ENCODE data around the gene ABCB8. TPM values are rescaled to one million over a fixed set of nuclear protein-coding genes. Genes with fewer than 3 reads are reported as not detected.
A peak's percentile ranks its signal among the peaks of the same experiment; 100 is the strongest.
"Not testable (repeated sequence)": the region's sequence is repeated elsewhere in the genome, so short reads cannot be mapped to it uniquely, and the experiment has no call there.

Gene ABCB8
- polyA plus RNA-seq, 1 of the 3 experiments (the other 2 are of a cell fraction) = 36.0 TPM

GRCh38 chr7:151025924-151026671 lies 2.2 kb upstream of the ABCB8 start:
- POLR2A ChIA-PET = no interaction called here
- TF ChIP-seq EZH2phosphoT487 (IDR thresholded peaks at IDR 0.05; ENCODE audit: borderline replicate concordance, low read depth) = no peak
- TF ChIP-seq RAD21 (IDR thresholded peaks at IDR 0.05; ENCODE audit: low read length) = no peak
- no peak for DNase-seq
- H3K9ac ChIP-seq = no peak overlapping the region
- no peaks in the 10 kb centered on the region for H4K20me1 ChIP-seq (ENCODE audit: insufficient read depth)
- no peaks in the 10 kb centered on the region for H3K9me2 ChIP-seq
- no peak overlapping the region for H3K27ac ChIP-seq (ENCODE audit: low read depth in 2 of 2, low read length in 1 of 2)
- H3K9me3 ChIP-seq = no peaks in the 10 kb centered on the region
- H3K36me3 ChIP-seq (replicated peaks in 1 of 2; ENCODE audit: control insufficient read depth in 1 of 2, insufficient read depth in 2 of 2, low read length in 1 of 2) = peaks cover 0 to under 1% of the 10 kb centered on the region in 2 experiments
- no peak overlapping the region for H3K4me2 ChIP-seq
- H3K27me3 ChIP-seq (ENCODE audit: insufficient read depth) = peaks cover 5% of the 10 kb centered on the region; the same call in 1 of the 2 replicates
- H3F3A ChIP-seq (replicated peaks; ENCODE audit: insufficient read depth) = peaks cover 5% of the 10 kb centered on the region
- WGBS (ENCODE audit: low lambda C conversion rate) = 66% methylated on average over 4 of the region's 4 CpGs
- H2AFZ ChIP-seq (ENCODE audit: low read depth) = no peak overlapping the region
- CTCF ChIA-PET = interaction anchor here (0.7 to 6.4 kb wide), 6 partner anchors 8 to 86 kb away, joined by 3 to 73 read pairs (median 4); no protein-coding TSS in a partner anchor
- peaks cover 26% of the 10 kb centered on the region for H3K79me2 ChIP-seq (ENCODE audit: insufficient read depth)
- peaks cover 7 to 10% of the 10 kb centered on the region in 2 experiments; a peak in 2 of 4 replicates for H3K4me1 ChIP-seq (ENCODE audit: control insufficient read depth in 1 of 2, insufficient read depth in 2 of 2, low read depth in 1 of 2, low read length in 1 of 2)
- no peak overlapping the region for H3K4me3 ChIP-seq (ENCODE audit: low read depth in 2 of 2, low read length in 1 of 2)

DNA sequence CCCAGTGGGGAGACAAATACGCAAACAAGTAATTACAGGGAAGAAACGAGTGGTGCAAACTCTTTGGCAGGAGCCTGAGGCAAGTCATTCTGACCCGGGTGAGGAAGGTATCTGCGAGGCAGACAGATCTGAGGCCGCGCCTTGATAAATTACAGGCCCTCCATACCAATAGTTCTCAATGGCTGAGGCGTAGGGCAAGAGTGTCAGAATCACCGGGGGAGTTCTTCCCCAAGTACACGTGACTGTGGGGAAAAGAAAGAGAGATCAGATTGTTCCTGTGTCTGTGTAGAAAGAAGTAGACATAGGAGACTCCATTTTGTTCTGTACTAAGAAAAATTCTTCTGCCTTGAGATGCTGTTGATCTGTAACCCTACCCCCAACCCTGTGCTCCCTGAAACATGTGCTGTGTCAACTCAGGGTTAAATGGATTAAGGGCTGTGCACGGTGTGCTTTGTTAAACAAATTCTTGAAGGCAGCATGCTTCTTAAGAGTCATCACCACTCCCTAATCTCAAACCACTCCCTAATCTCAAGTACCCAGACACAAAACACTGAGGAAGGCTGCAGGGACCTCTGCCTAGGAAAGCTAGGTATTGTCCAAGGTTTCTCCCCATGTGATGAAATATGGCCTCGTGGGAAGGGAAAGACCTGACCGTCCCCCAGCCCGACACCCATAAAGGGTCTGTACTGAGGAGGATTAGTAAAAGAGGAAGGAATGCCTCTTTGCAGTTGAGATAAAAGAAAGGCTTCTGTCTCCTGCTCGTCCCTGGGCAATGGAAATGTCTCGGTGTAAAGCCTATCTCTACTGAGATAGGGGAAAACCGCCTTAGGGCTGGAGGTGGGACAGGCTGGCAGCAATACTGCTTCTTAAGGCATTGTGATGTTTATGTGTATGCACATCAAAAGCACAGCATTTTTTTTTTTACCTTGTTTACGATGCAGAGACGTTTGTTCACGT lies 1.2 kb upstream of the ABCB8 start:
- not testable (repeated sequence) for DNase-seq; H3K27me3 ChIP-seq (ENCODE audit: insufficient read depth); H3K9me3 ChIP-seq; H3K9me2 ChIP-seq; H3K27ac ChIP-seq (ENCODE audit: low read depth in 2 of 2, low read length in 1 of 2); H4K20me1 ChIP-seq (ENCODE audit: insufficient read depth); H3F3A ChIP-seq (replicated peaks; ENCODE audit: insufficient read depth); H3K4me1 ChIP-seq (ENCODE audit: control insufficient read depth in 1 of 2, insufficient read depth in 2 of 2, low read depth in 1 of 2, low read length in 1 of 2); H3K36me3 ChIP-seq (replicated peaks in 1 of 2; ENCODE audit: control insufficient read depth in 1 of 2, insufficient read depth in 2 of 2, low read length in 1 of 2); H3K9ac ChIP-seq
- Histone ChIP-seq H2AFZ (ENCODE audit: low read depth) (peak overlapping the region; percentile 98; the same call in 1 of the 2 replicates), H3K4me2 (peak overlapping the region; percentile 89; the same call in 1 of the 2 replicates), H3K4me3 (ENCODE audit: low read depth in 2 of 2, low read length in 1 of 2) (peak overlapping the region; percentile 84 to 85; a peak in 3 of 4 replicates), H3K79me2 (ENCODE audit: insufficient read depth) (peaks cover 35% of the 10 kb centered on the region)
- ChIA-PET CTCF (interaction anchor here (0.8 to 6.4 kb wide), 8 partner anchors 9 to 85 kb away, joined by 3 to 73 read pairs (median 12); partner anchors contain the start of gene AGAP3), POLR2A (interaction anchor here (1.1 to 1.9 kb wide), 7 partner anchors 8 to 206 kb away, joined by 4 to 15 read pairs (median 7); partner anchors contain the start of genes ABCF2 and CHPF2)
- WGBS (ENCODE audit: low lambda C conversion rate) = 73% methylated on average over 19 of the region's 19 CpGs

DNA sequence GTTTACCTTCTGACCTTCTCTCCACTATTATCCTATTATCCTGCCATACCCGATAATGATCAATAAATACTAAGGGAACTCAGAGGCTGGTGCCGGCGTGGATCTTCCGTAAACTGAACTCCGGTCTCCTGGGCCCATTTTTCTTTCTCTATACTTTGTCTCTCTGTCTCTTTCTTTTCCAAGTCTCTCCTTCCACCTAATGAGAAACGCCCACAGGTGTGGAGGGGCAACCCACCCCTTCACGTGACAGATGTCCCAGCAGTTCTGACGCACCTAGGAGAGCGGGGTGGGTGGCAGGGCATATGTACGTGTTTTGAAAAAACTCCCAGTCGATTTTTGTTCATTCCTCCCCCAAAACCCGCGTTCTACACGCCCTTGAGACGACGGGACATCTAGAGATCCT lies 521 bp upstream of the ABCB8 start:
- not testable (repeated sequence) for H3F3A ChIP-seq (replicated peaks; ENCODE audit: insufficient read depth); H3K27me3 ChIP-seq (ENCODE audit: insufficient read depth); H3K9me3 ChIP-seq; H3K4me1 ChIP-seq (ENCODE audit: control insufficient read depth in 1 of 2, insufficient read depth in 2 of 2, low read depth in 1 of 2, low read length in 1 of 2); H3K9me2 ChIP-seq; H4K20me1 ChIP-seq (ENCODE audit: insufficient read depth); DNase-seq
- Histone ChIP-seq H3K36me3 (replicated peaks in 1 of 2; ENCODE audit: control insufficient read depth in 1 of 2, insufficient read depth in 2 of 2, low read length in 1 of 2) (peaks cover 0 to 10% of the 10 kb centered on the region in 2 experiments), H3K9ac (peak overlapping the region; percentile 49), H3K4me2 (peak overlapping the region; percentile 89), H2AFZ (ENCODE audit: low read depth) (peak overlapping the region; percentile 98), H3K27ac (ENCODE audit: low read depth in 2 of 2, low read length in 1 of 2) (peak overlapping the region; percentile 51 to 60; a peak in 3 of 4 replicates), H3K4me3 (ENCODE audit: low read depth in 2 of 2, low read length in 1 of 2) (peak overlapping the region; percentile 84 to 85), H3K79me2 (ENCODE audit: insufficient read depth) (peaks cover 42% of the 10 kb centered on the region)
- ChIA-PET POLR2A (interaction anchor here (0.9 to 2.3 kb wide), 17 partner anchors 9 to 240 kb away, joined by 3 to 15 read pairs (median 5); partner anchors contain the start of genes ABCF2, CHPF2 and FASTK), CTCF (interaction anchor here (0.8 to 6.4 kb wide), 19 partner anchors 9 to 249 kb away, joined by 3 to 73 read pairs (median 4); partner anchors contain the start of genes AGAP3, CDK5 and SLC4A2)
- WGBS (ENCODE audit: low lambda C conversion rate) = 12% methylated on average over 16 of the region's 16 CpGs

Measured in SK-N-SH (cell line).